Thoracic aorta (tissue), 2 donors: Measurements from ENCODE around the gene CAPN12. TPM values are rescaled to one million over a fixed set of nuclear protein-coding genes. Genes with fewer than 3 reads are reported as not detected.

Source experiments
- ATAC-seq: fragments of 150-250 bp; one replicate; pipeline ENCODE4 v1.8.0; 2017; ENCODE audit warnings: low read depth; ENCODE audit not compliant: insufficient number of reproducible peaks, low FRiP score
- DNase-seq: peaks from one replicate; pipeline ENCODE4 v3.0.0-alpha.2; 2020; ENCODE audit warnings: low spot score
- H3K27ac ChIP-seq, 2 donors: fragments of 200-600 bp; sonication (generic); 1 replicate in 1 of 2; 2 replicates in 1 of 2; pipeline ENCODE4 v1.5.1; 2016; ENCODE audit warnings: mild to moderate bottlenecking in 2 of 2, moderate library complexity in 2 of 2
- H3K27me3 ChIP-seq: fragments of 200-600 bp; sonication (generic); replicated peaks from 2 replicates; pipeline ENCODE4 v1.6.0; 2016; ENCODE audit warnings: mild to moderate bottlenecking; ENCODE audit not compliant: insufficient read depth
- H3K36me3 ChIP-seq: fragments of 200-600 bp; sonication (generic); one replicate; pipeline ENCODE4 v1.5.1; 2016
- H3K4me1 ChIP-seq, 2 donors: fragments of 200-600 bp; sonication (generic); 1 replicate in 1 of 2; 2 replicates in 1 of 2; pipeline versions ENCODE4 v1.5.1 to v1.6.0; 2016; ENCODE audit warnings: low read depth in 2 of 2, mild to moderate bottlenecking in 1 of 2; ENCODE audit not compliant: control insufficient read depth in 1 of 2
- H3K4me3 ChIP-seq: fragments of 200-600 bp; sonication (generic); 2 replicates; pipeline ENCODE4 v1.5.1; 2016; ENCODE audit warnings: mild to moderate bottlenecking
- H3K9me3 ChIP-seq: fragments of 200-600 bp; sonication (generic); 2 replicates; pipeline ENCODE4 v1.5.1; 2016
- CTCF ChIP-seq: fragments of 200-600 bp; sonication (generic); IDR thresholded peaks from one replicate; pipeline ENCODE4 v1.5.1; 2019; ENCODE audit warnings: antibody characterized with exemption
- total RNA-seq, 2 donors: library from RNA; depleted of rRNA; stranded (reverse); fragments of >200 nt; gene quantifications; one replicate each; pipeline versions ENCODE4 v1.1.0 to v1.2.3, GENCODE V29; 2016

Gene CAPN12
- total RNA-seq, 2 donors from 2014 or later, result 0.81 to 2.1 TPM

GRCh38 chr19:38707512-38708114 is 36.7 kb downstream of the CAPN12 start:
- H3K4me3 ChIP-seq, result no peak overlapping the region
- H3K36me3 ChIP-seq, result peaks cover 91% of the 10 kb centered on the region
- DNase-seq, result no peak
- no peaks in the 10 kb centered on the region for H3K27me3 ChIP-seq
- H3K27ac ChIP-seq, result peak overlapping the region; percentile 81 to 82
- ATAC-seq, result no peak
- TF ChIP-seq CTCF, result no peak
- no peaks in the 10 kb centered on the region for H3K9me3 ChIP-seq
- H3K4me1 ChIP-seq, result peaks cover 28 to 88% of the 10 kb centered on the region in 2 donors

GRCh38 chr19:38706792-38707511 is 37.3 kb downstream of the CAPN12 start:
- Histone ChIP-seq H3K4me1 (peaks cover 28 to 88% of the 10 kb centered on the region in 2 donors), H3K4me3 (no peak overlapping the region), H3K9me3 (no peaks in the 10 kb centered on the region), H3K27me3 (no peaks in the 10 kb centered on the region), H3K36me3 (peaks cover 95% of the 10 kb centered on the region), H3K27ac (peak overlapping the region; percentile 81 to 82)
- ATAC-seq (no peak), DNase-seq (no peak)
- no peak for TF ChIP-seq CTCF

GRCh38 chr19:38705197-38706019 is 38.9 kb downstream of the CAPN12 start:
- Histone ChIP-seq H3K27ac (peak overlapping the region; percentile 81 to 82), H3K36me3 (peaks cover 89% of the 10 kb centered on the region), H3K27me3 (no peaks in the 10 kb centered on the region), H3K4me3 (no peak overlapping the region), H3K9me3 (no peaks in the 10 kb centered on the region), H3K4me1 (peaks cover 33 to 88% of the 10 kb centered on the region in 2 donors)
- DNase-seq (no peak), ATAC-seq (no peak)
- TF ChIP-seq CTCF, result no peak

GRCh38 chr19:38704488-38705026 is 39.7 kb downstream of the CAPN12 start:
- TF ChIP-seq CTCF, result no peak
- DNase-seq (no peak), ATAC-seq (no peak)
- Histone ChIP-seq H3K4me3 (no peak overlapping the region), H3K27ac (peak overlapping the region in 1 of 2 donors; percentile 81), H3K36me3 (peaks cover 84% of the 10 kb centered on the region), H3K4me1 (peaks cover 36 to 88% of the 10 kb centered on the region in 2 donors), H3K9me3 (no peaks in the 10 kb centered on the region), H3K27me3 (no peaks in the 10 kb centered on the region)

DNA sequence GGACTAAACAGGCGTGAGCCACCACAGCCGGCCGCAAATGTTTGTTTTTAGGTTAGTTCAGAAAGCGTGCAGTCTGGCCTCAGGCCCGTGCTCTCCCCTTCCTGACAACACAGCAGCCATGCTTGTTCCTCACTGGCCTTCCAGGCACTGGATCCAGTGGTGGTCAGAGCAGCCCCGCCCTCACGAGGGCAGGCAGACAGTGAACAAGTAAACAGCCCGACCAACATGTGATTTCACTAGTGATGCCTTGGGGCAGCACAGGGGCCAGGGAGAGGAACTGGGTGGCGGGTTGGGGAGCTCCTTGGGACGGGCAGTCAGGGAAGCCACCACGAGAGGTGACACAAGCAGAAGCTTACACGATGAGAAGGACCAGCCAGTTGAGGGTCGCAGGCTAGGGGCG is 40.8 kb downstream of the CAPN12 start:
- Histone ChIP-seq H3K4me3 (no peak overlapping the region), H3K36me3 (peaks cover 74% of the 10 kb centered on the region), H3K4me1 (peaks cover 41 to 88% of the 10 kb centered on the region in 2 donors), H3K9me3 (no peaks in the 10 kb centered on the region), H3K27me3 (no peaks in the 10 kb centered on the region), H3K27ac (peak overlapping the region; percentile 30 to 100)
- no peak for TF ChIP-seq CTCF
- ATAC-seq, result no peak
- no peak for DNase-seq
